Measurements from ENCODE around the gene RUNDC1.
"Not testable (repeated sequence)": the region's sequence is repeated elsewhere in the genome, so short reads cannot be mapped to it uniquely, and the experiment has no call there.

The RUNDC1 gene

DNA sequence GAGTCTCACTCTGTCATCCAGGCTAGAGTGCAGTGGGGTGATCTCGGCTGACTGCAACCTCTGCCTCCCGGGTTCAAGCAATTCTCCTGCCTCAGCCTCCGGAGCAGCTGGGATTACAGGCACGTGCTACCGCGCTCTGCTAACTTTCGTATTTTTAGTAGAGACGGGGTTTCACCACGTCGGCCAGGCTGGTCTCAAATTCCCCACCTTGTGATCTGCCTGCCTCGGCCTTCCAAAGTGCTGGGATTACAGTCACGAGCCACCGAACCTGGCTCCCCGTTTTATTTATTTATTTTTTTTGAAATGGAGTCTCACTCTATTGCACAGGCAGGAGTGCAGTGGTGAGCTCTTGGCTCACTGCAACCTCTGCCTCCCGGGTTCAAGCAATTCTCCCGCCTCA, 4.7 kb upstream of the RUNDC1 start:
- H4K8ac ChIP-seq (ENCODE audit: low read depth, low read length); H3K18ac ChIP-seq (ENCODE audit: low read length); H3K79me2 ChIP-seq (ENCODE audit: control insufficient read depth, insufficient read depth, low read length, poor library complexity); H2BK120ac ChIP-seq (ENCODE audit: insufficient read depth, low read length, poor library complexity); H3K27me3 ChIP-seq (ENCODE audit: insufficient read depth, low read length); H2AK5ac ChIP-seq (ENCODE audit: low read length); H3K9ac ChIP-seq (ENCODE audit: low read length); H3K4me2 ChIP-seq (ENCODE audit: low read length); H3K36me3 ChIP-seq (ENCODE audit: control insufficient read depth in 1 of 2, insufficient read depth in 2 of 2, low read length in 2 of 2); H2AFZ ChIP-seq (ENCODE audit: insufficient read depth, low read length, poor library complexity); H3K9me3 ChIP-seq (ENCODE audit: insufficient read depth, low read depth, low read length); H3K27ac ChIP-seq (ENCODE audit: low read depth, low read length); H3K23ac ChIP-seq (ENCODE audit: low read length); H2BK5ac ChIP-seq (ENCODE audit: low read depth, low read length, poor library complexity); H3K4me3 ChIP-seq (ENCODE audit: low read depth, low read length); DNase-seq; H4K91ac ChIP-seq (ENCODE audit: low read depth, low read length); H4K12ac ChIP-seq (ENCODE audit: low read depth, low read length); H3K4me1 ChIP-seq (ENCODE audit: control insufficient read depth in 1 of 2, insufficient read depth in 2 of 2, low read length in 2 of 2); H3K4ac ChIP-seq (ENCODE audit: low read depth, low read length); H3K79me1 ChIP-seq (ENCODE audit: low read length); H2BK12ac ChIP-seq (ENCODE audit: low read length); H3K14ac ChIP-seq (ENCODE audit: low read length): not testable (repeated sequence)
- no CpG with 5 or more reads among the region's 16 CpGs for WGBS (ENCODE audit: extremely low coverage, insufficient coverage, insufficient read length)

DNA sequence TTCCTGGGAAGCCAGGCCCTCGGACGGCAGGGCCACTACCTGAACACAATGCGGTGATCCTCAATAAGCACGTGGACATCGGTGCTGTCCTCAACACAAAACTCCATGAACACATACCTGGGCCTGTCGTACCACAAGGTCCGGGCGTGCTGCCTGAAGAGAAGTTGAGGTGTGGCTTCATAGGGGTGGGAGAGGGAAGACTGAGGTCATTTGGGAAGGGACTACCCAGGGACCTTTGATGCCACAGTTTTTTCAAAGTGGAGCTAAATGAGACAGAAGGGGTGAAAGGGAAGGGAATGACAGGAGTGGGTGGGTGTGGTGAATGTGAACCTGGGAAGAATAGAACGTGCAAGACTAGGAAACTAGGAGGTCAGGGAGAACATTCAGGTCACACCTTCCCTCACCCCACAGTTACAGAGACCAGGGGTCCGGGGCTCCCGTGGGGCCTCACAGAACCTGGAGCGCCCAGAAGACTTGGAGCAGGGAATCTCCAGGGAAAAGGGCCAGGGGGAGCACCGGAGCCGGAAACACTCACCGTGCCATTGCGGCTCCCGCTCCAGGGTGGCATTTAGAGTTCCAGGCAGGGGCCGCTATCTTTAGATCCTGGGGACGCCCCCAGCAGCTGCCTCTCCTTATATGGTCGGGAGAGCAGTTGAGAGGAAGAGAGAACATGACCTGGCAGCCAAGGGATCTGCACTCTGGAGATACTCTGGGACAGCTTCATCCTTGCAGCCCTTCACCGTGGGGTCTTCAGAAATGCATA, 673 bp upstream of the RUNDC1 start, which contains the start of gene PTGES3L:
Gene PTGES3L (minus strand): TSS at position 570 of the 763 bp plus-strand sequence. CDS start 27 bp downstream, at position 543.
- Histone ChIP-seq H4K91ac (ENCODE audit: low read depth, low read length) (peak within 1 kb of the TSS; percentile 71), H3K4me1 (ENCODE audit: control insufficient read depth in 1 of 2, insufficient read depth in 2 of 2, low read length in 2 of 2) (peaks cover 5 to 7% of the 10 kb centered on the region in 2 experiments), H4K12ac (ENCODE audit: low read depth, low read length) (peak within 1 kb of the TSS; percentile 74), H3K79me2 (ENCODE audit: control insufficient read depth, insufficient read depth, low read length, poor library complexity) (peaks cover 10% of the 10 kb centered on the region), H3K36me3 (ENCODE audit: control insufficient read depth in 1 of 2, insufficient read depth in 2 of 2, low read length in 2 of 2) (no peaks in the 10 kb centered on the region), H3K4ac (ENCODE audit: low read depth, low read length) (peak within 1 kb of the TSS; percentile 47), H2BK5ac (ENCODE audit: low read depth, low read length, poor library complexity) (peak within 1 kb of the TSS; percentile 42), H3K18ac (ENCODE audit: low read length) (peak within 1 kb of the TSS; percentile 71), H4K8ac (ENCODE audit: low read depth, low read length) (peak within 1 kb of the TSS; percentile 94), H3K27me3 (ENCODE audit: insufficient read depth, low read length) (no peaks in the 10 kb centered on the region), H3K27ac (ENCODE audit: low read depth, low read length) (peak within 1 kb of the TSS; percentile 65), H2AK5ac (ENCODE audit: low read length) (peak within 1 kb of the TSS; percentile 4), H3K79me1 (ENCODE audit: low read length) (peaks cover 9% of the 10 kb centered on the region), H3K9me3 (ENCODE audit: insufficient read depth, low read depth, low read length) (no peaks in the 10 kb centered on the region), H2BK120ac (ENCODE audit: insufficient read depth, low read length, poor library complexity) (peak within 1 kb of the TSS; percentile 64), H2BK12ac (ENCODE audit: low read length) (peak within 1 kb of the TSS; percentile 41), H3K4me2 (ENCODE audit: low read length) (peak within 1 kb of the TSS; percentile 76), H3K23ac (ENCODE audit: low read length) (no peak within 1 kb of the TSS), H3K14ac (ENCODE audit: low read length) (peak within 1 kb of the TSS; percentile 83), H2AFZ (ENCODE audit: insufficient read depth, low read length, poor library complexity) (peak within 1 kb of the TSS; percentile 87), H3K4me3 (ENCODE audit: low read depth, low read length) (peak within 1 kb of the TSS; percentile 85), H3K9ac (ENCODE audit: low read length) (peak within 1 kb of the TSS; percentile 62)
- WGBS (ENCODE audit: extremely low coverage, insufficient coverage, insufficient read length), result no CpG with 5 or more reads among the region's 21 CpGs
- DNase-seq, result peak; percentile 66 to 77

DNA sequence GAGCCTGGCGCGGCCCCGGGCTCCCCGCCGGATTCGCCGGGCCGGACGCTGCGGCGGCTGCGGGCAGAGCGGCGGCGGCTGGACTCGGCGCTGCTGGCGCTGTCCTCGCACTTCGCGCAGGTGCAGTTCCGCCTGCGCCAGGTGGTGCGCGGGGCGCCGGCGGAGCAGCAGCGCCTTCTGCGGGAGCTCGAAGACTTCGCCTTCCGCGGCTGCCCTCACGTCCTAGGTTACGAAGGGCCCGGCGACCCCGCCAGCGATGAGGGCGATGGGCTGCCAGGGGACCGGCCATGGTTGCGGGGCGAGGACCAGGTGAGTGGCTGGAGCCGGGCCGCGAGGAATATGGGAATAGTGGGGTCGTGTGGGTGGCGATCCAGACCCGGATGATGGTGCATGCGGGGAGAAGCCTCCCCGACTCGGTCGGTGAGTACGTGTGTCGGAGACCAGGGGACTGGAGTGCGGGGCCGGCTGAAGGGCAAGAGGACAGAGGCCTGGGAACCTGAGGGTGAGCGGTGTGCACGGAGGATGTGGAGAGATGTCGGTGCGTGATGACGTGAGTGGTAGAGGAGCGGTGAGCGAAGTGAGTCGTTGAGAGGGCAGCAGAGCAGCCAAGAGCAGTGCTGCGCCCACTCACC, 517 bp downstream of the RUNDC1 start:
- Histone ChIP-seq H4K12ac (ENCODE audit: low read depth, low read length) (peak overlapping the region; percentile 74), H3K4me3 (ENCODE audit: low read depth, low read length) (peak overlapping the region; percentile 85), H3K36me3 (ENCODE audit: control insufficient read depth in 1 of 2, insufficient read depth in 2 of 2, low read length in 2 of 2) (peaks cover 3% of the 10 kb centered on the region in 2 experiments), H2BK120ac (ENCODE audit: insufficient read depth, low read length, poor library complexity) (peak overlapping the region; percentile 45), H3K23ac (ENCODE audit: low read length) (no peak overlapping the region), H3K14ac (ENCODE audit: low read length) (peak overlapping the region; percentile 83), H3K79me1 (ENCODE audit: low read length) (peaks cover 9% of the 10 kb centered on the region), H3K9me3 (ENCODE audit: insufficient read depth, low read depth, low read length) (no peaks in the 10 kb centered on the region), H2BK5ac (ENCODE audit: low read depth, low read length, poor library complexity) (peak overlapping the region; percentile 42), H3K4me1 (ENCODE audit: control insufficient read depth in 1 of 2, insufficient read depth in 2 of 2, low read length in 2 of 2) (peaks cover 5 to 7% of the 10 kb centered on the region in 2 experiments), H3K27me3 (ENCODE audit: insufficient read depth, low read length) (no peaks in the 10 kb centered on the region), H3K79me2 (ENCODE audit: control insufficient read depth, insufficient read depth, low read length, poor library complexity) (peaks cover 10% of the 10 kb centered on the region), H2AK5ac (ENCODE audit: low read length) (peak overlapping the region; percentile 4), H4K91ac (ENCODE audit: low read depth, low read length) (peak overlapping the region; percentile 71), H3K4ac (ENCODE audit: low read depth, low read length) (peak overlapping the region; percentile 41), H3K4me2 (ENCODE audit: low read length) (peak overlapping the region; percentile 76), H3K9ac (ENCODE audit: low read length) (peak overlapping the region; percentile 55), H4K8ac (ENCODE audit: low read depth, low read length) (peak overlapping the region; percentile 94), H3K18ac (ENCODE audit: low read length) (peak overlapping the region; percentile 71), H2AFZ (ENCODE audit: insufficient read depth, low read length, poor library complexity) (peak overlapping the region; percentile 87), H3K27ac (ENCODE audit: low read depth, low read length) (peak overlapping the region; percentile 65), H2BK12ac (ENCODE audit: low read length) (no peak overlapping the region)
- DNase-seq, result peak; percentile 72 to 80
- WGBS (ENCODE audit: extremely low coverage, insufficient coverage, insufficient read length), result no CpG with 5 or more reads among the region's 67 CpGs

DNA sequence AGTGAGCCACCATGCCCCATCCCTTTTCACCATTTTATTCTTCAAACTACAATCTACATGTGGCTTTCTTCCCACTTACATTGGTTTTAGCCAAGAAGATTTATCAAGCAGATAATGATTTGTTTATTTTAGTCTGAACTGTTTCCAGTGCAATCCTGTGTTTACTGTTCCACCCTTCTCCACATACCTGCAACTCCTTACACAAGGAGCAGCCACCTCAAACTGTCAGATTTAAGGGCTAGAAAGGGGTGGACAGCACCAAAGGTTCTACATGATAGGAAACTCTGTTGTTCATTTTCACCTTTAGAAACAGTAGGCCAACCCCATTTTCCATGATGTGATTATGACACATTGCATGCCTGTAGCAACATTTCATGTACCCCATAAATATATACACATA, 1.9 kb downstream of the RUNDC1 start:
- H3K27ac ChIP-seq (ENCODE audit: low read depth, low read length), result no peak overlapping the region
- H3K14ac ChIP-seq (ENCODE audit: low read length), result no peak overlapping the region
- H2BK5ac ChIP-seq (ENCODE audit: low read depth, low read length, poor library complexity), result no peak overlapping the region
- no peak overlapping the region for H3K18ac ChIP-seq (ENCODE audit: low read length)
- H3K36me3 ChIP-seq (ENCODE audit: control insufficient read depth in 1 of 2, insufficient read depth in 2 of 2, low read length in 2 of 2), result peaks cover 5 to 8% of the 10 kb centered on the region in 2 experiments
- no peak overlapping the region for H3K9ac ChIP-seq (ENCODE audit: low read length)
- H2AFZ ChIP-seq (ENCODE audit: insufficient read depth, low read length, poor library complexity), result no peak overlapping the region
- H3K4ac ChIP-seq (ENCODE audit: low read depth, low read length), result no peak overlapping the region
- no peak overlapping the region for H4K91ac ChIP-seq (ENCODE audit: low read depth, low read length)
- no peak overlapping the region for H4K12ac ChIP-seq (ENCODE audit: low read depth, low read length)
- peaks cover 10% of the 10 kb centered on the region for H3K79me2 ChIP-seq (ENCODE audit: control insufficient read depth, insufficient read depth, low read length, poor library complexity)
- no peak overlapping the region for H2AK5ac ChIP-seq (ENCODE audit: low read length)
- H3K27me3 ChIP-seq (ENCODE audit: insufficient read depth, low read length), result no peaks in the 10 kb centered on the region
- peaks cover 9% of the 10 kb centered on the region for H3K79me1 ChIP-seq (ENCODE audit: low read length)
- no peak overlapping the region for H2BK120ac ChIP-seq (ENCODE audit: insufficient read depth, low read length, poor library complexity)
- no peak overlapping the region for H3K4me3 ChIP-seq (ENCODE audit: low read depth, low read length)
- DNase-seq, result no peak
- no peak overlapping the region for H3K23ac ChIP-seq (ENCODE audit: low read length)
- H2BK12ac ChIP-seq (ENCODE audit: low read length), result no peak overlapping the region
- H3K9me3 ChIP-seq (ENCODE audit: insufficient read depth, low read depth, low read length), result no peaks in the 10 kb centered on the region
- H3K4me2 ChIP-seq (ENCODE audit: low read length), result no peak overlapping the region
- peaks cover 5 to 7% of the 10 kb centered on the region in 2 experiments for H3K4me1 ChIP-seq (ENCODE audit: control insufficient read depth in 1 of 2, insufficient read depth in 2 of 2, low read length in 2 of 2)
- H4K8ac ChIP-seq (ENCODE audit: low read depth, low read length), result no peak overlapping the region

Data from trophoblast cell (in vitro differentiated cells and primary cell).